Hepatic stellate cell (primary cell): ENCODE data around the gene TRPM2.

ENCODE experiments used
- DNase-seq: peaks from one replicate; pipeline ENCODE4 v3.0.0; 2011; ENCODE audit warnings: low spot score

The TRPM2 gene

DNA sequence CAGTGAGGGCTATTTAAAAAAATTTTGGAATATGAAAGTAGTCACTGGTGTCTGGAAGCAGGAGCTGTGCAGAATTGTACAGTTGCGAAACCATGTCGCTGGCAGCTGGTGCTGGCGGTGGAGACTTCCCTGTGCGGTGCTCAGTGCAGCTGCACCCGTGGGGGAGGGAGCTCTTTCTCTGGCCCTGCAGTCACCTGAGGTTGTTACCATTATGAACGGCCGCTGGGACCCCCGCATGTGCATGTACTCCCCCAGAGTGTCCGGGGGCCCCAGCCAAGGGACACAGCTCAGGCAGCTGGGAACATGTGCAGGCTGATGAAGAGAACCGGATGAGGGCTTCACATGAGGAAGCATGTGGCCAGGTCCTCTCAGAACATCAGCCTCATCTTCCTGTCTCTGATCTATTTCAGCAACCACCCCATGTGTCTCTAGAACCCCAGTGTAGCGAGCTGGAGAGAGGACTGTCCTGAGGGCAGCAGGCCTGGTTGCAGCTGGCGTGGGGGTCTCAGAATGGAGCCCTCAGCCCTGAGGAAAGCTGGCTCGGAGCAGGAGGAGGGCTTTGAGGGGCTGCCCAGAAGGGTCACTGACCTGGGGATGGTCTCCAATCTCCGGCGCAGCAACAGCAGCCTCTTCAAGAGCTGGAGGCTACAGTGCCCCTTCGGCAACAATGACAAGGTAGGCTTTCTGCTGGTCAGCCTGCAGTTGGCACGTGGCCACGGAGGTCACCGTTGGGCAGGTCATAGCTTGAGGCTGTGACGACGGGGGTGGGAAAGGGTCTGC, at the start of gene TRPM2:
Gene TRPM2 (plus strand): TSS at position 431 of the 780 bp plus-strand sequence. CDS start 80 bp downstream, at position 511.
- DNase-seq = no peak

- DNase-seq = no peak
These were observed 49.3 kb upstream of the TRPM2 start for GRCh38 chr21:44304011-44304616.

DNA sequence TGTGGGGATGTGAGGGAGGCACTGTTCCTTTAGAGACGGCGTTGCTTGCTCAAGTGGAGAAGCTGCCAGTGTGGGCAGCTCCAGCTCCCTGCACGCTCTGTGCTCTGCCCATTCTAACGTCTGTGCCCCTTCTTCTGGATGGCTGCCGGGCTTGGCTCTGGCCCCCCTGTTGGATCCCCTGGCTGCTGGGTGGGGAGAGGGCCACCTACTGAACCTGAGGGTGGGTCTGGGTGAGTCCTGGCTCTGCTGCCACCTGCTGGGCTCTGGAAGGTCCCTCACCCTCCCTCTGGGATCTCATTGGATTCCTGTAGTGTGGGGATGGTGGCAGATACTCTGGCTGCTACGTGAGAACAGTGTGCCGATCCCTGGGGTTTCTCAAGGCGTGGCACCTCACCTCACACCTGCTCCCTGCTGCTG, 48.5 kb upstream of the TRPM2 start:
- peak; percentile 76 for DNase-seq

- no peak for DNase-seq
These were observed 47.7 kb upstream of the TRPM2 start for GRCh38 chr21:44305691-44306090.

DNA sequence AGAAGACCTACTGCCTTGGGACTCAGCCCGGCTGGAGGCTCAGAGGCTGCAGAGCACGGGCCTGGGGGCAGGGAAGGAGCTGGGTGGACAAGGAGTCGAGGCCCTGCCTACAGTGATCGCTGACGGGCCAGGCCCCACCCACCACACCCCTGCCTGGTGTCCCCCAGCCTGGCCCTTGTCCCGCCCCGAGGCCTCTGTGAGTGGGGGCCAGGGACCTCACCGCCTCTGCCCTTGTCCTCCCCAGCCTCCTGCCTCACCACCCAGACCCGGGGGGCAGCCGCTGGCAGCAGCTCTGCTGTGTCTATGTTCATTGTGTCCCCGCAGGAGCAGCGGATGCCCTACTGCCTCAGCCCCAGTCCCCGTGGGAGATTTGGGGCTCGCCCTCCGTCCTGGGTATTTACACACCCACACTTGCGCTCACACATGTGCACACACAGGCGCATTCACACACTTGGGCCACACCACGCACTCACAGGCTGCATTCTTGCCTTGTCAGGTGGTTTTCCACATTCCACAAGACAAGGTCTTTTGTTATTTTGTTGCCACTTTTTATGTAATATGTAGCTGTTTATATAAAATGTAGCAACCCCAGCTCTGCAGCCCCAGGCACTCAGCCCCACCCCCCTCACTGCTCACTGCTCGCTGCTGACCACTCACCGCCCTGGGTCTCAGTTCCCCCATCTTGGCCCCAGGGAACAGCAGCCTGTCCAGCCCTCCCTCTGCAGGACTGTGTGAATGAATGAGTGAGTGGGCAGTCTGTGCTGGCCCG, 46.3 kb upstream of the TRPM2 start:
- DNase-seq = no peak

- DNase-seq = no peak
These were observed 42.6 kb upstream of the TRPM2 start for GRCh38 chr21:44310628-44311507.

GRCh38 chr21:44312089-44312488, 41.3 kb upstream of the TRPM2 start:
- DNase-seq = no peak

DNA sequence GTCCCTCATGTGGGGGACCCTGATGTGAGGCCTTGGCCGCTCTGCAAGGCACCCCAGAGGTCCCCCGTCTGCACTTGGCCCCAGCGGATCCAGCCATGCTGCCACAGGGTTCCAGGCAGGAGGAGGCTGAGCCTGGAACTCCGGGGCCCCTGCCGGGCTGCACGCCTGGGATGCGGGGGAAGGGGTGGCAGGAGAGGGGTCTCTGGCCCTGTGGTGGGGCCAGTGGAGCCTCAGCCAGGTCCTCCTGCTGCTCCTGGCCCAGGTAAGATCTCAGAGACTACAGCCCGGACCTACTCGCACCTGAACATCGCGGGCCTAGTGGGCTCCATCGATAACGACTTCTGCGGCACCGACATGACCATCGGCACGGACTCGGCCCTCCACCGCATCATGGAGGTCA, 40.7 kb upstream of the TRPM2 start:
- no peak for DNase-seq

GRCh38 chr21:44313451-44313850, 40.0 kb upstream of the TRPM2 start:
- DNase-seq = no peak

GRCh38 chr21:44314128-44314527, 39.3 kb upstream of the TRPM2 start:
- no peak for DNase-seq

DNA sequence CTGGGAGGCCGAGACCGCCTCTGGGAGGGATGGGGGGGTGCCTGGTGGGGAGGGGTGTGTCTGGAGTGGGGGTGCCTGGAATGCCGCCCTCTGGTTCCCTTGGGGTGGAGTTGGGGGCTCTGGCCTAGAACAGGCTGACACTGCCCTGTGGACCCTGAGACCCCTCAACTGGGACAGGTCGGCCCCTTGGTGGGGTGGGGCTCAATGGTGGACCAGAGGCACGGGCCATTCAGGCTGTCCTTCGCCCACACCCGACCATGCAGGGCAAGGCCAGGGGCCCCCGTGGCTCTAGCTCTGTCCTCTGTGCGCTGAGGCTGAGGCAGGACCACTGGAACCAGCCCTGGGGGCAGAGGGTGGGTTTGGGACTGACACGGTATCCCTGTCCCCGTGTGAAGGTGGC, 38.9 kb upstream of the TRPM2 start:
- DNase-seq = no peak

GRCh38 chr21:44315691-44316203, 37.7 kb upstream of the TRPM2 start:
- DNase-seq = no peak

DNA sequence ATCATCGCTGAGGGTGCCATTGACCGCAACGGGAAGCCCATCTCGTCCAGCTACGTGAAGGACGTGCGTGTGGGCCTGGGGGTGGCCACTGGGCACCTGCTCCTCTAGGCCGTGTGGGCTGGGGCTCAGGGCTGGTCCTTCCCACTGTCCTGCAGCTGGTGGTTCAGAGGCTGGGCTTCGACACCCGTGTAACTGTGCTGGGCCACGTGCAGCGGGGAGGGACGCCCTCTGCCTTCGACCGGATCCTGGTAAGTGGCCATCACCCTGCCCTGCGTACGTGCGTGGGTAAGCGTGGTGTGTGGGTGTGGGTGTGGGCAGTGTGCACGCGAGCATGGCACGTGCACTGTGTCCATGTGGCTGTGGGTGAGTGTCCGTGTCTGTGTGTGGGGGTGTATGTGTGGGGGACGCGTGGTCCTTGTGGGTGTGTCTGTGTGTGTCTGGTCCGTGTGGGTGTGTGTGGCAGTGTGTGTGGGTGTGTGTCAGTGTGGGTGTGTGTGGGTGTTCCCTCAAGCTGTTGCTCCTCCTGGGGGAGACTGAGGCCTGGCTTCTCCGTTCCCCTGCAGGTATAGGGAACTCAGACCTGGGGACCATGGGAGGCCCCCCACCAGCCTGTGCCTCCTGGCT, 37.0 kb upstream of the TRPM2 start:
- no peak for DNase-seq

DNA sequence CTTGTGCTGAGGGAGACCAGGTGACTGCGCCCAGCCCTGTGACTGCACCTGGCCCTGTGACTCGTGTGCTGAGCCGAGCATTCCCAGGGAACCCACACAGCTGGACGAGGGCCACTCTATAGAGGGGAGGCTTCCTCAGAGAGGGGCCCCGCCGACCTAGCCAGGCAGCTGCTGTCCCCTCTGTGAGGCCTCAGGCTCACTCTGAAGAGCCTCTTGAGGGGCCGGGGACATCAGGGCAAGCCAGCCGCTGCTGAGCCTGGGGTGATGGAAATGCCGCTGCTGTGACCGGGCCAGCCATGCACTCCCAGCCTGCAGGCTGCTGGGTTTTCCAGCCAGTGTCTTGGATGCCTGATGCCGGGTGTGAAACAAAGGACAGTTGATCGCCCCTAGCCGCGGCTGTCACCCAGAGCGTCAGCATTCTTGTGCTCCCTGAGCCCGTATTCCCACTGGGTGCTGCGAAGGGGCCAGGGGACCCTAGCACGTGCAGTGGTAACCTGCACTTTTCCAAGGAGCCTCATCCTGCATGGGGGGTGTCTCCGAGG, 36.1 kb upstream of the TRPM2 start:
- no peak for DNase-seq

GRCh38 chr21:44317871-44318270, 35.5 kb upstream of the TRPM2 start:
- DNase-seq = no peak

GRCh38 chr21:44318489-44319285, 34.7 kb upstream of the TRPM2 start:
- DNase-seq = no peak

DNA sequence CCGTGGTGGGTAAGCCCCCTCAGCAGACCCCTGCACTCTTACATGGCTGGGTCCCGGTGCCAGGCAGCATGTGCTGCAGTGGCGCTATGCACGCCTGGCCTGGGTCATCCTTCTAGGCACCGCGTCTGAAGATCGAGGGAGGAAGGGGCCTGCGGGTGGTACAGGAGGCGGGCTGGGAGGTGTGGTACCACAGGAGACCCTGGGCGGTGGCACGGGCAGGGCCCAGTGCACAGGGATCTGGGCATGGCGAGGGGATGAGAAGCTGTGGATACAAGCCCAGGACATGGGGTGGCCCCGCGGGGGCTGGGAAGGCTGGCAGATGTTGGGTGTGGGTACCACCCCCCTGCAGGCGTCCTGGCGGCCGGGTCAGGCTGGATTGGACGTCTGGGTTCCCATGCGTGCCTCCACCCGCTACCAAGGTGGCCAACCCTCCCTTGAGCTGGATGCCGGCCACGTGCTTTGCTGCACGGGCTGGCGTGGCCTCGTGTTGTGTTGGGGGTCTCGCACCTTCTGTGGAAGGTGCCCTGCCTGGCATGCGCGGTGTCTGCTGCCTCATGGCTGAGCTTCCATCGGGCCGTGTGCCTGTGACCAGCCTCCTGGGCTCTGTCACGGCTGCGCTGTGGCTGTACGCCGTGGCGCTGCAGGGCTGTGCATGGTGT, 33.9 kb upstream of the TRPM2 start:
- DNase-seq = no peak

GRCh38 chr21:44320847-44321246, 32.6 kb upstream of the TRPM2 start:
- no peak for DNase-seq

DNA sequence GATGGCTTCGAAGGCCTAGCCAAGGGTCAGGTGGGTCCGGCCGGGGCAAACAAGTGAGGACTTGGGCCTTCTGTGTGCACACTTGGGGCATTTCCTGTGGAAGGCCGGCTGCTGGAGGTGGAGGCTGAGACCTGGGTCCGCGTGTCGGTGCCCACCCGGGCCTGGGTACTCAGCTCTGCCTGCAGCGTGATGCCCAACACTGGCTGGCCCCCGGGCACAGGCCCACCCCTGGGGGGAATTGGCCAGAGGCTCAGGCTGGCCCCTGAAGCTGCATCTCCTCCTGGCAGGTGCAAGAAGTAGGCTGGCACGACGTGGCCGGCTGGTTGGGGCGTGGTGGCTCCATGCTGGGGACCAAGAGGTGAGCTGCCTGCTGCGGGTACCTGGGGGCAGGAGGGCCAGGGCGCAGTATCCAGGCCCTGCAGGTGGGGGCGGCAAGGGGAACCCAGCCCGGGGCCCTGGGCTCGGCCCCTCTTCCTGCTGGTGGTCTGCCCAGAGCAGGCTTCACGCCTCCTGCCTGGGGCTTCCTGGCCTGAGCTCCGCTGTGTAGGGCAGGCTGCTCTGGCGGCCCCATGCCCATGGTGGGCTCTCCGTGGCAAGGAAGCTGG, 31.5 kb upstream of the TRPM2 start:
- no peak for DNase-seq
